HG02623 (cell line): ENCODE results near the gene ACSL3.
"Not testable (repeated sequence)": the region's sequence is repeated elsewhere in the genome, so short reads cannot be mapped to it uniquely, and the experiment has no call there.

ENCODE experiments used
- ATAC-seq: cut with Tn5 transposase; IDR thresholded peaks from one replicate; pipeline ENCODE4 v1.9.1; 2021; ENCODE audit warnings: moderate library complexity; ENCODE audit not compliant: unreplicated experiment

The ACSL3 gene

DNA sequence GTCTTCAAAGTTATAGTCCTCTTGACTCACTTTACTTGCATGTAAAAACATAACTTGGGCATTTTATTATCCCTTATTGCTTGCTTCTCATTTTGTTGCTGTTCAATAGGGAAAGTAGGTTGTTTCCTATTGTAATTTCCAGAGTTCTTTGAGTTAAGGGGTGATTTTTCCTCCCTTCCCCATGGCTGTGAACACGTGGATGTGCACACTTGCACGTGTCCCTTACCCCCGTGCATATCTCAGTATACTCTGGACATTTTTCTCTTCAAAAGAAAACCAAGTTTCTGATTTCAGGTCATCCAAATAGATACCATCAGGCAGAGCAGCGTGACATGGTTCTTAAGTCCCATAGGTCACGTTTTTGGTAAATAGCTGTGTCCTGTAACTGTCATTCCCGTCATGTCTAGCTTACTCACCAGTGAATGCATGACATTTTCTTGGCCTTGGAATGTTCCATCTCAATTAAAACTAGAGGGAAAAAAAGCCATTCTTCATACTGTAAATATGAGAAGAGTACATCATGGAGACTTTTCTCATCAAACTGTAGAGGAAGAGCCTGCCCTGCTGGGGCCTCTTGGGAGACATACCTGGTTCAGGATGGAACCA lies 107.8 kb downstream of the ACSL3 start:
- no peak for ATAC-seq

DNA sequence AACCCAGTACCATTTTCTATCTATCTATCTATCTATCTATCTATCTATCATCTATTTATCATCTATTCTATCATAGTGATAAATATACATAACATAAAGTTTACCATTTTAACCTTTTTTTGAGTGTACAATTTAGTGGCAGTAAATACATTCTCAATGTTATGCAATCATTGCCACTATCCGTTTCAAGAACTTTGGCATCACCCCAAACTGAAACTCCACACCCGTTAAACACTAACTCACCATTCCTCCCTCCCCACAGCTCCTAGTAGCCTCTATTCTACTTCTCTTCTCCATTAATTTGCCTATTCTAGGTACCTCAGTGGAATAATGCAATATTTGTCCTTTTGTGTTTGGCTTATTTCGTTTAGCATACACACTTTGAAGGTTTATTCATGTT lies 108.7 kb downstream of the ACSL3 start:
- ATAC-seq = no peak

DNA sequence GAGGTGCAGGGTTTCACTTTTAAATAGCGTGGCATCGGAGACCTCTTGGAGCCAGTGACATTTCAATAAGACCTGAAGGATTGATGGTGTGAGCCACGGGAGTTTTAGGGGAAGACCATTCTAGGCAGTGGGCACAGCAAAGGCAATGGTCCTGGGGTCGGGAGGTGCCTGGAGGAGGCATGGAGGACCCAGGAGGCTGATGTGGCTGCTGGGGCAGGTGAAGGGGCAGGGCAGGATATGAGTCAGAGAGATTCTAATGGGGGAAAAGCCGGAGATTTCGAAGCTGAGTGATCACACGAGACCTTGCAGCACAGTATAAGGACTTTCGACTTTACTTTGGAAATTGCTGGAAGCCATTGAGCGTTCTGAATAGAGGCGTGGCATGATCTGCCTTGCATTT lies 111.6 kb downstream of the ACSL3 start:
- ATAC-seq = no peak

DNA sequence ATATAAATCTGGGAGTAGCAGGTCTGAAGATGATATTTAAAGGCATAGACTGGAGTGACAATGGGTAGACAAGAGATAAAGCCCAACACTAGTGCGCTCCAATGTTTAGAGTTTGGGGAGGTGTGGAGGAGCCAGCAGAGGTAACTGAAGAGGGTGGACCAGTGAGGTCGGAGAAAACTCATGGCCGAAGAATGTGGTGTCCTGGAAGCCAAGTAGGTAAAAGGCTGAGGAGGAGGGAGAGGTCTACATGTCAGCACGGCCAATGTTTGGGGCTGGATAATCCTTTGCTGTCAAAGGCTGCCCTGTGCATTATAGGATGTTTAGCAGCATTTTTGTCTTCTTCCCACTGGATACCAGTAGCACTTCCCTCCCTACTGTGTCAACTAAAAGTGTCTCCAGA lies 112.4 kb downstream of the ACSL3 start:
- no peak for ATAC-seq

DNA sequence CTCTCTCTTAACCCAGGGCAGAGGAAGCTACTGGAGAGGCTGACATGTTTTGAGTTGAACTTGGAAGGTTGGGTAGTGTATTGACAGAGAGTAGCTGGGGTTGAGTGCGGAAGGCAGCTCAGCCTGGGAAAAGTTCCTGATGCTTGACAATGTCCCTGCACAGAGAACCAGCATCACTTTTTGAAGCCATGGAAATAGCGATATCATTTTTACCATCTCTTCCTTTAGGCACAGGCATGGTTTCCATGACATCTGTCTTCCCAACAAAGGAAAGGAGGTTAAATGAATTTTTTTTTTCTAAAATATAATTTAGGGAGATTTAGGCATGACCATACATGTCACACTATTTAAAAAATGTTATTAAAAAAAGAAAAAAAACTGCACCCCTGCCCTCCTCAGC lies 112.9 kb downstream of the ACSL3 start:
- ATAC-seq = no peak

DNA sequence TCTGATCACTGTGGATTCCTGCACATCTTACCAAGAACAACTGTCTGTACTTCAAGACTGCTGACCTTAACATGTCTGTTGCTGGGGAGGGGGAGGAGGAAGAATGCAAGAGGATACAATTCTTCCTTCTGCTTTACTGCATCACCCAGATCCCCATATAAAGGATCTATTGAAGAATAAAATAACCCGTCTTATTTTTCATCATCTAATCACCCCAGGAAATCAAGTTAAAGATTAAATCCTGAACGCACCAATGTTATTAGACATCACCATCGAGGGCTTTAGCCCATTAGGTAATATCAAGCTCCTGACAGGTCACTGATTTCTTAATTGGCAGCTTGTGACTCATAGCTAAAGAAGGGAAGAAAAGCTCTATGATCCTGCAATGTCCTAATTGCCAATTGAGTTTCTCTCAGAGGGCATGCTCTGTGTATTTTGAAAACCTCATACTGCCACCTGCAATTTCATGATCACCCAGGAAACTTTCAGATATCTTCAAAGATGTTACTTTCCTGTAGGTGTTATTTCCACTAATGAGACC lies 115.8 kb downstream of the ACSL3 start:
- ATAC-seq = no peak

- no peak for ATAC-seq
Measured at GRCh38 chr2:222977121-222977520, 116.3 kb downstream of the ACSL3 start.

- no peak for ATAC-seq
Measured at GRCh38 chr2:222978850-222979249, 118.0 kb downstream of the ACSL3 start.

DNA sequence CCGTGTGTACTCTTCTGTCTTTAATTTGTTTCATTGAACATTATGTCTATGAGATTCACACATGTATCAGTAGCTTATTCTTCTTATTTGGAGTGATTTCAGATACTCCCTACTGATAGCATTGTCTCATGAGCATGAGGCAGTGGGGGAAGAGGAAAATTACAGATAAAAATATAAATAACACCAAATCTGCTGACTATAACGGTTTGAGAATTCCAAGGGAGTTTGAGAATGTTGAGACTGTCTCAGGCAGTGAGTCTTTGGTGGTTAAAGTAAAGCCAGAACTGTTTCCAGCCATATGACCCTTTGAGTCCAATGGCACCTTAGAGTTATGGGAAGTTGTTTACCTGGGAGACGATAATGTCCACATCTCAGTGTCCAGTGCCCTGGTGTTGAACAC lies 118.6 kb downstream of the ACSL3 start:
- ATAC-seq = no peak

DNA sequence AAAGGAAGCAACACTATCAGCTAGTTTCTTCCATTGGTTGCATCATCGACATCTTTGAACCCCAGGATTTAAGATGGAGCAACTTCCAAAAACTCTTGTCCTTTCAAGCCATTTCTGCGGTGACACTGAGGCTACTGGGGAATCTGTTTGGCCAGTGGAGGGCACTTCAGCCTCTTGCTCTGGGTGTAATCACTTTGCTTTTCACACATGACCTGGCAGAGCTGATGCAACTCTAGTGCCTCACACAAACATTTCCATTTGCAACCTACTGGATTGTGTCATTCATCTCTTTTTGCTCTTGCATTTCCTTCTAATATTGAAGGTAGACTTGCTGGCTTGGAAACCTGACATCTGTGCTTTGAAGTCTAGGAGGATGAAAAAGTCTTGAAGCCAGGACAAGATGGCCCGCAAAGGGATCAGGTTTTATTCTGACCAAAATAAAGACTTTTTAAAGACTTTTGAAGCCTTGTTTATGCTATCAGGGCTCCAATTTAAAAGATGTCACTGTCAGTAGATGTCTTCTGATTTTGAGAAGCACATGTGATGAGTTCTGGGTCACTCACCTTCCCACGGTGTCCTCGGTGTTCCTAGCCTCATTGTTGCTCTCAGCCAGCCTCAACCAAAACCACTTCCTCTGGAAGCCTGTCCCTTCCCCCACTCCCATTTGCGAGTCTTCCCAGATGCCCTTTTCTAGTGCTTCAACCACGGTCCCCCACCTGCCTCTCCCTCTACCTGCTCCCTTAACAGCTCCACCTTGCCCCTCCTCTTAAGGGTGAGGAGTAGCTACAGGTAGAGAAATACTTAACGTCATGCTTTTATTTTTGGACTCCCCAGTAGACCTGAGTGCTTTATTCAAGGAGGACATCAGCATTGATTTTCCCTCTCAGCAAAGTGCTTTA lies 121.4 kb downstream of the ACSL3 start:
- peak; percentile 71 for ATAC-seq

- no peak for ATAC-seq
Measured at GRCh38 chr2:222982909-222983265, 122.1 kb downstream of the ACSL3 start.

DNA sequence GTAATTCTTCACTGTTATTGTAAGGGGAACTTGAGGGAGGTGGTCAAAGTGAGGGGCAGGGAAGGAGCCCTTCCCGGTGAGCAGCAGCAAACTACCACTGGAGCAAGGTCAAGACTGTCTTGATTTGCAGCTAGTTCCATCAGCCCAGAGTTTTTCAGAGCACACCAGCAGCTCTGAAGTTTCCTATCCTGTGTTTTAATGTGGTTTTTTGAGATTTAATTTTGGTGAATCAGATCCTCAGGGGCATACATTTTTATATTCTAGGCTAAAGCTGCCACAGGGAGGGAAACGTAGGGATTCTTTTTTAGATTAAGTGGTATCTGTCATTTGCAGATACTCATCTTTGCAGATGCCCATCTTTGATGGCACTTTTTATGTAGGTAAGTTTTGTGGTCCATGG lies 124.1 kb downstream of the ACSL3 start:
- ATAC-seq = no peak

- no peak for ATAC-seq
Measured at GRCh38 chr2:222989431-222989830, 128.6 kb downstream of the ACSL3 start.

DNA sequence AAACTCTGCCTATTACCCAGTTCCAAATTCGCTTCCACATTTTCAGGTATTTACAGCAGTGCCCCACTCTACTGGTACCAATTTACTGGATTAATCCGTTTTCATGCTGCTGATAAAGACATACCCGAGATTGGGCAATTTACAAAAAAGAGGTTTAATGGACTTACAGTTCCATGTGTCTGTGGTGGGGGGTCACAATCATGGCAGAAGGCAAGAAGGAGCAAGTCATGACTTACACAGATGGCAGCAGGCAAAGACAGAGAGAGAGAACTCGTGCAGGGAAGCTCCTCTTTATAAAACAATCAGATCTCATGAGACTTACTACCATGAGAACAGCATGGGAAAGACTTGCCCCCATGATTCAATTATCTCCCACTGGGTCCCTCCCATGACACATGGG lies 129.4 kb downstream of the ACSL3 start:
- not testable (repeated sequence) for ATAC-seq

GRCh38 chr2:222992137-222992536 lies 131.3 kb downstream of the ACSL3 start:
- no peak for ATAC-seq
